SU-DHL-6 (cell line): Measurements from ENCODE around the gene TSPY3.
"Not testable (repeated sequence)": the region's sequence is repeated elsewhere in the genome, so short reads cannot be mapped to it uniquely, and the experiment has no call there.

Experiments
- EZH2phosphoT487 ChIP-seq: fragments of 200-600 bp; sonication (generic), shearing (Covaris generic); conservative IDR thresholded peaks from 2 replicates; pipeline ENCODE4 v1.6.1; 2018; ENCODE audit warnings: mild to moderate bottlenecking, antibody characterized with exemption, low read length, moderate library complexity, mixed read lengths
- TF ChIP-seq, protein P1 (sequence below): fragments of 200-600 bp; sonication (generic); IDR thresholded peaks from one replicate; pipeline ENCODE4 v1.5.1; 2017; ENCODE audit warnings: antibody characterized with exemption, mild to moderate bottlenecking, low read length, moderate library complexity; ENCODE audit not compliant: insufficient read depth, poor library complexity, severe bottlenecking

DNA sequence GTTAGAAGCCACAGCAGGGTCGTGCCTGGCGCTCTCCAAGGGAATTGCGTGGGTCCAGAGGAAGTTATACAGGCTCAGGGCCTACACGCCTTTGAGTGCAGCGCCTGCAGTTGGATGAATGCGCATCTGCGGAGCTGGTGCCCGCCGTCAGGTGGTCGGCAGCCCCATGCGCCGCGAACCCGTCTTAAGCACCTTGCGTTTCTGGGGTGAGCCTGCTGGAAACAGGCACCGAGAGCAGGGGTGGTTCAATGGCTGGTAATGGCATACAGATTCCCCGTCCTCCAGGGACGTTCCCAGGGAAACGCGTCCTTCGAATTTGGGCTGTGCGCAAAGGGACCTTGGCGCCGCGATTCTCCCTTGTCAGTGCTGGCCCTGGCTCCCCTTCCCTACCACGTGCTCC is 1.7 kb upstream of the TSPY3 start:
- TF ChIP-seq, protein P1, sequence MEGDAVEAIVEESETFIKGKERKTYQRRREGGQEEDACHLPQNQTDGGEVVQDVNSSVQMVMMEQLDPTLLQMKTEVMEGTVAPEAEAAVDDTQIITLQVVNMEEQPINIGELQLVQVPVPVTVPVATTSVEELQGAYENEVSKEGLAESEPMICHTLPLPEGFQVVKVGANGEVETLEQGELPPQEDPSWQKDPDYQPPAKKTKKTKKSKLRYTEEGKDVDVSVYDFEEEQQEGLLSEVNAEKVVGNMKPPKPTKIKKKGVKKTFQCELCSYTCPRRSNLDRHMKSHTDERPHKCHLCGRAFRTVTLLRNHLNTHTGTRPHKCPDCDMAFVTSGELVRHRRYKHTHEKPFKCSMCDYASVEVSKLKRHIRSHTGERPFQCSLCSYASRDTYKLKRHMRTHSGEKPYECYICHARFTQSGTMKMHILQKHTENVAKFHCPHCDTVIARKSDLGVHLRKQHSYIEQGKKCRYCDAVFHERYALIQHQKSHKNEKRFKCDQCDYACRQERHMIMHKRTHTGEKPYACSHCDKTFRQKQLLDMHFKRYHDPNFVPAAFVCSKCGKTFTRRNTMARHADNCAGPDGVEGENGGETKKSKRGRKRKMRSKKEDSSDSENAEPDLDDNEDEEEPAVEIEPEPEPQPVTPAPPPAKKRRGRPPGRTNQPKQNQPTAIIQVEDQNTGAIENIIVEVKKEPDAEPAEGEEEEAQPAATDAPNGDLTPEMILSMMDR = not testable (repeated sequence)
- TF ChIP-seq EZH2phosphoT487 = not testable (repeated sequence)
